T1000 (cell line): Measurements from ENCODE around the gene ZDHHC13.

Source experiments
- DNase-seq: peaks from one replicate; lab custom pipeline; 2025; ENCODE audit warnings: mixed read lengths; lab: John Stamatoyannopoulos, UW

The ZDHHC13 gene

GRCh38 chr11:19208959-19209546 lies 92.1 kb downstream of the ZDHHC13 start:
- no peak for DNase-seq

GRCh38 chr11:19209617-19210370 lies 92.8 kb downstream of the ZDHHC13 start:
- DNase-seq, result no peak

- no peak for DNase-seq
Observed at GRCh38 chr11:19216021-19216420, 99.1 kb downstream of the ZDHHC13 start.

- DNase-seq, result no peak
Observed at GRCh38 chr11:19216709-19217374, 99.9 kb downstream of the ZDHHC13 start.

- DNase-seq, result no peak
Observed at GRCh38 chr11:19218216-19218615, 101.2 kb downstream of the ZDHHC13 start.

GRCh38 chr11:19218786-19219460 lies 102.0 kb downstream of the ZDHHC13 start:
- no peak for DNase-seq

- no peak for DNase-seq
Observed at GRCh38 chr11:19220903-19221724, 104.1 kb downstream of the ZDHHC13 start.

- no peak for DNase-seq
Observed at GRCh38 chr11:19225123-19225522, 108.2 kb downstream of the ZDHHC13 start.

GRCh38 chr11:19225581-19225980 lies 108.6 kb downstream of the ZDHHC13 start:
- DNase-seq, result no peak
